ENCODE measurements around the gene EMX2. TPM values are rescaled to one million over a fixed set of nuclear protein-coding genes. Genes with fewer than 3 reads are reported as not detected.

EMX2 gene
- total RNA-seq, 1 experiment from 2014 or later = not detected

DNA sequence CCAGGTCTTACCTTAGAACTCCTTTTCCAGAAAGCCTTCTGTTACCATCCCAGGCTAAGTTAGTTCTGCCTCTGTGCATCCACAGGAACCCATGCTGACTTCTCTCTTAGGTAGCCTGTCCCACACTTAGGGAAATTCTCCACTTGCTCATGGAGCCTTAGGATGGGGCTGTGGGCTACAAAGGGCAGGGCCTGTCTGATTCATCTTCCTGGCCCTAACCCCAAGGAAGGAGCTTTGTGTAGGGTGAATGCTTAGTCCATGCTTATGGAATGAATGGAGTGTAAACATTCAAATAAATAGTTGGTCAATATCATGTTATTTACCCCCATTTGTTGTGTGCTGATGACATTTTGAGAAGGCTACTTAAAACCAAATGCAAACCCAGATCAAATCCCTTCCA lies 54.7 kb downstream of the EMX2 start:
- no peaks in the 10 kb centered on the region for H3K9me3 ChIP-seq (ENCODE audit: low read depth, low read length, poor library complexity, severe bottlenecking)
- TF ChIP-seq, protein P1, sequence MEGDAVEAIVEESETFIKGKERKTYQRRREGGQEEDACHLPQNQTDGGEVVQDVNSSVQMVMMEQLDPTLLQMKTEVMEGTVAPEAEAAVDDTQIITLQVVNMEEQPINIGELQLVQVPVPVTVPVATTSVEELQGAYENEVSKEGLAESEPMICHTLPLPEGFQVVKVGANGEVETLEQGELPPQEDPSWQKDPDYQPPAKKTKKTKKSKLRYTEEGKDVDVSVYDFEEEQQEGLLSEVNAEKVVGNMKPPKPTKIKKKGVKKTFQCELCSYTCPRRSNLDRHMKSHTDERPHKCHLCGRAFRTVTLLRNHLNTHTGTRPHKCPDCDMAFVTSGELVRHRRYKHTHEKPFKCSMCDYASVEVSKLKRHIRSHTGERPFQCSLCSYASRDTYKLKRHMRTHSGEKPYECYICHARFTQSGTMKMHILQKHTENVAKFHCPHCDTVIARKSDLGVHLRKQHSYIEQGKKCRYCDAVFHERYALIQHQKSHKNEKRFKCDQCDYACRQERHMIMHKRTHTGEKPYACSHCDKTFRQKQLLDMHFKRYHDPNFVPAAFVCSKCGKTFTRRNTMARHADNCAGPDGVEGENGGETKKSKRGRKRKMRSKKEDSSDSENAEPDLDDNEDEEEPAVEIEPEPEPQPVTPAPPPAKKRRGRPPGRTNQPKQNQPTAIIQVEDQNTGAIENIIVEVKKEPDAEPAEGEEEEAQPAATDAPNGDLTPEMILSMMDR (conservative IDR thresholded peaks at IDR 0.05; ENCODE audit: low read depth, low read length) = no peak
- no peak for TF ChIP-seq EZH2 (IDR thresholded peaks at IDR 0.05; ENCODE audit: borderline replicate concordance, low read depth, low read length, poor library complexity, severe bottlenecking)
- ChIA-PET CTCF (no interaction called here), POLR2A (ENCODE audit: low non-redundant PET) (no interaction called here)
- H3K27me3 ChIP-seq (replicated peaks; ENCODE audit: insufficient read depth, low read depth, low read length, poor library complexity) = peaks cover 54% of the 10 kb centered on the region
- H3K4me3 ChIP-seq (ENCODE audit: low read depth, low read length, poor library complexity, severe bottlenecking) = no peak overlapping the region
- no peaks in the 10 kb centered on the region for H3K4me1 ChIP-seq (ENCODE audit: insufficient read depth, low read length, poor library complexity, severe bottlenecking)
- H3K36me3 ChIP-seq (ENCODE audit: insufficient read depth, low read length, poor library complexity, severe bottlenecking) = no peaks in the 10 kb centered on the region
- no peak overlapping the region for H3K27ac ChIP-seq (ENCODE audit: low read depth, low read length, poor library complexity, severe bottlenecking)
- intact Hi-C loops (cut with micrococcal nuclease; ENCODE audit: unreplicated experiment) = no loop called here
- no TSS peak for BruUV-seq (replicated peaks)
- DNase-seq (ENCODE audit: low spot score) = no peak

Other genes starting within 250 kb of the EMX2 start
- 28.7 and 29.5 TPM in 2 replicates for gene PDZD8, start 167.3 kb upstream of the EMX2 start, total RNA-seq (2021)